GM23338 (cell line): ENCODE measurements around the gene MTERF4. TPM values are rescaled to one million over a fixed set of nuclear protein-coding genes. Genes with fewer than 3 reads are reported as not detected.

Experiments used
- ATAC-seq: fragments of 200-7000 bp; cut with Tn5 transposase; 3 replicates; pipeline ENCODE4 v1.9.1; 2020
- DNase-seq: peaks from one replicate; pipeline ENCODE4 v3.0.0-alpha.2; 2015; ENCODE audit warnings: low spot score
- H2AFZ ChIP-seq: fragments of 200-600 bp; sonication (generic); 2 replicates; pipeline ENCODE4 v1.8.0; 2016; ENCODE audit warnings: antibody characterized with exemption, mild to moderate bottlenecking, moderate library complexity
- H3F3A ChIP-seq: fragments of 200-600 bp; sonication (generic); replicated peaks from 2 replicates; pipeline ENCODE4 v1.8.0; 2017; ENCODE audit warnings: antibody characterized with exemption, mixed run types, low read depth
- H3K27ac ChIP-seq: fragments of 200-600 bp; sonication (generic); 2 replicates; pipeline ENCODE4 v1.6.1; 2016; ENCODE audit warnings: low read depth
- H3K27me3 ChIP-seq: fragments of 200-600 bp; sonication (generic); 2 replicates; pipeline ENCODE4 v1.8.0; 2016; ENCODE audit warnings: mild to moderate bottlenecking, mixed run types, moderate library complexity; ENCODE audit not compliant: insufficient read depth
- H3K36me3 ChIP-seq: fragments of 200-600 bp; sonication (generic); 2 replicates; pipeline ENCODE4 v1.8.0; 2016; ENCODE audit warnings: mild to moderate bottlenecking; ENCODE audit not compliant: insufficient read depth
- H3K4me1 ChIP-seq: fragments of 200-600 bp; sonication (generic); 2 replicates; pipeline ENCODE4 v1.8.0; 2016; ENCODE audit warnings: mild to moderate bottlenecking, moderate library complexity; ENCODE audit not compliant: insufficient read depth
- H3K4me2 ChIP-seq: fragments of 200-600 bp; sonication (generic); 2 replicates; pipeline ENCODE4 v1.7.1; 2017; ENCODE audit warnings: mixed run types
- H3K4me3 ChIP-seq: fragments of 200-600 bp; sonication (generic); 2 replicates; pipeline ENCODE4 v1.6.1; 2016; ENCODE audit warnings: mixed run types
- H3K79me2 ChIP-seq: fragments of 200-600 bp; sonication (generic); replicated peaks from 2 replicates; pipeline ENCODE4 v1.8.0; 2017; ENCODE audit warnings: mild to moderate bottlenecking; ENCODE audit not compliant: insufficient read depth
- H3K9me2 ChIP-seq: fragments of 200-600 bp; sonication (generic); 2 replicates; pipeline ENCODE4 v1.8.0; 2017; ENCODE audit not compliant: insufficient read depth
- H4K20me1 ChIP-seq: fragments of 200-600 bp; sonication (generic); replicated peaks from 2 replicates; pipeline ENCODE4 v1.8.0; 2017; ENCODE audit warnings: mild to moderate bottlenecking; ENCODE audit not compliant: insufficient read depth
- H3K27ac Mint-ChIP-seq: 2 replicates; pipeline ENCODE4 v1.8.0; 2020; ENCODE audit warnings: inconsistent platforms, mild to moderate bottlenecking, moderate library complexity, mixed read lengths
- H3K27me3 Mint-ChIP-seq: 3 replicates; pipeline ENCODE4 v1.8.0; 2022; ENCODE audit warnings: low read depth, mild to moderate bottlenecking, moderate library complexity, mixed read lengths, inconsistent platforms; ENCODE audit not compliant: insufficient read depth, poor library complexity
- H3K36me3 Mint-ChIP-seq: 3 replicates; pipeline ENCODE4 v1.8.0; 2021; ENCODE audit warnings: low read depth, mild to moderate bottlenecking, inconsistent platforms, moderate library complexity, mixed read lengths
- H3K4me1 Mint-ChIP-seq: 3 replicates; pipeline ENCODE4 v1.8.0; 2020; ENCODE audit warnings: mild to moderate bottlenecking, inconsistent platforms, mixed read lengths
- H3K4me3 Mint-ChIP-seq: 3 replicates; pipeline ENCODE4 v1.8.0; 2021; ENCODE audit warnings: moderate library complexity, mild to moderate bottlenecking, inconsistent platforms, mixed read lengths
- H3K9me3 Mint-ChIP-seq: 3 replicates; pipeline ENCODE4 v1.8.0; 2020; ENCODE audit warnings: moderate library complexity, mild to moderate bottlenecking, inconsistent platforms, mixed read lengths
- CREB1 ChIP-seq: fragments of 250-450 bp; sonication (Bioruptor Pico); IDR thresholded peaks from 2 replicates; pipeline ENCODE4 v1.5.0; 2020; ENCODE audit warnings: low read depth, mild to moderate bottlenecking, moderate library complexity
- JUNB ChIP-seq: IDR thresholded peaks from one replicate; pipeline ENCODE4 v1.6.1; 2016; ENCODE audit warnings: antibody characterized with exemption; ENCODE audit not compliant: unreplicated experiment
- NANOG ChIP-seq: IDR thresholded peaks from 2 replicates; pipeline ENCODE4 v1.6.1; 2016; ENCODE audit warnings: antibody characterized with exemption, borderline replicate concordance
- POLR2AphosphoS5 ChIP-seq: IDR thresholded peaks from 2 replicates; pipeline ENCODE4 v1.6.1; 2016; ENCODE audit warnings: antibody characterized with exemption, low read depth
- ZNF114 ChIP-seq: fragments of 250-450 bp; sonication (Bioruptor Pico); IDR thresholded peaks from 2 replicates; pipeline ENCODE4 v1.5.0; 2020; ENCODE audit warnings: mild to moderate bottlenecking, moderate library complexity
- ZNF331 ChIP-seq: fragments of 250-450 bp; sonication (Bioruptor Pico); IDR thresholded peaks from 2 replicates; pipeline ENCODE4 v1.5.0; 2020; ENCODE audit warnings: low read depth, mild to moderate bottlenecking, moderate library complexity
- polyA plus RNA-seq: library from polyadenylated mRNA; unstranded; fragments of >200 nt; fragmentation: Nextera tagmentation; extraction: Ambion mirVana; gene quantifications from 2 replicates; pipeline ENCODE4 v1.2.1, GENCODE V29; 2016
- total RNA-seq: library from RNA; depleted of rRNA; stranded (reverse); fragments of >200 nt; shearing (Covaris generic); gene quantifications from 2 replicates; pipeline ENCODE4 v1.2.3, GENCODE V29; 2014
- TF ChIP-seq, protein P1 (sequence below): fragments of 250-450 bp; sonication (Bioruptor Pico); IDR thresholded peaks from 2 replicates; pipeline ENCODE4 v1.5.0; 2020; ENCODE audit warnings: mild to moderate bottlenecking, moderate library complexity
- TF ChIP-seq, protein P2 (sequence below), 2 experiments: fragments of 200-600 bp in 1 of 2; sonication (generic) in 1 of 2; conservative IDR thresholded peaks; 2 replicates each; pipeline versions ENCODE4 v1.5.1 to v1.6.1; 2016 to 2017; ENCODE audit warnings: antibody characterized with exemption in 2 of 2, low read depth in 2 of 2, mild to moderate bottlenecking in 2 of 2, moderate library complexity in 1 of 2

The MTERF4 gene
- total and polyA plus RNA-seq, 2 experiments from 2014 or later = 15.3 to 63.6 TPM

DNA sequence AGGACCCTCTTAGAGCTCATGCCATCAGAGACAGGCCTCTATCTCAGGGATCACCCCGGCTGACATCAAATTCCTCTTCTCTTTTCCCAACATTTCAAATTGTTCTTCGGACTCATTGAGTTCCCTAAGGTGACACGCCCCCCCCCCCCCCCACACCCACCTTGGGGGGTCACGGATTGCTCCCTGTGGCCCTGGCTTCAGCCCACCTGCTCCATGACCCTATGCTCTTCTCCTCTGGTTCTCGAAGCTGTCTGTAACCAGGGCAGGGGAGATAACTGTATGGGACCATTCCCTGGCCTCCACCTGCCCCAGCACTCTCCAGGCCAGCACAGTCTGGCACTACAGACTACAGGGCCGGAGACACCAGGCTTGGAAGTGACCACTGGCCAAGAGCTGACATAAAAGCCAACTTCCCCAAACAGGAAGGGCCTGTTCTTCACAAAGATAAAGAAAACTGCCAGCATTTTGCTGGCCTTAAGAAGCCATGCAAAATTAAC, 7.1 kb downstream of the MTERF4 start (continued):
- TF ChIP-seq, protein P1, sequence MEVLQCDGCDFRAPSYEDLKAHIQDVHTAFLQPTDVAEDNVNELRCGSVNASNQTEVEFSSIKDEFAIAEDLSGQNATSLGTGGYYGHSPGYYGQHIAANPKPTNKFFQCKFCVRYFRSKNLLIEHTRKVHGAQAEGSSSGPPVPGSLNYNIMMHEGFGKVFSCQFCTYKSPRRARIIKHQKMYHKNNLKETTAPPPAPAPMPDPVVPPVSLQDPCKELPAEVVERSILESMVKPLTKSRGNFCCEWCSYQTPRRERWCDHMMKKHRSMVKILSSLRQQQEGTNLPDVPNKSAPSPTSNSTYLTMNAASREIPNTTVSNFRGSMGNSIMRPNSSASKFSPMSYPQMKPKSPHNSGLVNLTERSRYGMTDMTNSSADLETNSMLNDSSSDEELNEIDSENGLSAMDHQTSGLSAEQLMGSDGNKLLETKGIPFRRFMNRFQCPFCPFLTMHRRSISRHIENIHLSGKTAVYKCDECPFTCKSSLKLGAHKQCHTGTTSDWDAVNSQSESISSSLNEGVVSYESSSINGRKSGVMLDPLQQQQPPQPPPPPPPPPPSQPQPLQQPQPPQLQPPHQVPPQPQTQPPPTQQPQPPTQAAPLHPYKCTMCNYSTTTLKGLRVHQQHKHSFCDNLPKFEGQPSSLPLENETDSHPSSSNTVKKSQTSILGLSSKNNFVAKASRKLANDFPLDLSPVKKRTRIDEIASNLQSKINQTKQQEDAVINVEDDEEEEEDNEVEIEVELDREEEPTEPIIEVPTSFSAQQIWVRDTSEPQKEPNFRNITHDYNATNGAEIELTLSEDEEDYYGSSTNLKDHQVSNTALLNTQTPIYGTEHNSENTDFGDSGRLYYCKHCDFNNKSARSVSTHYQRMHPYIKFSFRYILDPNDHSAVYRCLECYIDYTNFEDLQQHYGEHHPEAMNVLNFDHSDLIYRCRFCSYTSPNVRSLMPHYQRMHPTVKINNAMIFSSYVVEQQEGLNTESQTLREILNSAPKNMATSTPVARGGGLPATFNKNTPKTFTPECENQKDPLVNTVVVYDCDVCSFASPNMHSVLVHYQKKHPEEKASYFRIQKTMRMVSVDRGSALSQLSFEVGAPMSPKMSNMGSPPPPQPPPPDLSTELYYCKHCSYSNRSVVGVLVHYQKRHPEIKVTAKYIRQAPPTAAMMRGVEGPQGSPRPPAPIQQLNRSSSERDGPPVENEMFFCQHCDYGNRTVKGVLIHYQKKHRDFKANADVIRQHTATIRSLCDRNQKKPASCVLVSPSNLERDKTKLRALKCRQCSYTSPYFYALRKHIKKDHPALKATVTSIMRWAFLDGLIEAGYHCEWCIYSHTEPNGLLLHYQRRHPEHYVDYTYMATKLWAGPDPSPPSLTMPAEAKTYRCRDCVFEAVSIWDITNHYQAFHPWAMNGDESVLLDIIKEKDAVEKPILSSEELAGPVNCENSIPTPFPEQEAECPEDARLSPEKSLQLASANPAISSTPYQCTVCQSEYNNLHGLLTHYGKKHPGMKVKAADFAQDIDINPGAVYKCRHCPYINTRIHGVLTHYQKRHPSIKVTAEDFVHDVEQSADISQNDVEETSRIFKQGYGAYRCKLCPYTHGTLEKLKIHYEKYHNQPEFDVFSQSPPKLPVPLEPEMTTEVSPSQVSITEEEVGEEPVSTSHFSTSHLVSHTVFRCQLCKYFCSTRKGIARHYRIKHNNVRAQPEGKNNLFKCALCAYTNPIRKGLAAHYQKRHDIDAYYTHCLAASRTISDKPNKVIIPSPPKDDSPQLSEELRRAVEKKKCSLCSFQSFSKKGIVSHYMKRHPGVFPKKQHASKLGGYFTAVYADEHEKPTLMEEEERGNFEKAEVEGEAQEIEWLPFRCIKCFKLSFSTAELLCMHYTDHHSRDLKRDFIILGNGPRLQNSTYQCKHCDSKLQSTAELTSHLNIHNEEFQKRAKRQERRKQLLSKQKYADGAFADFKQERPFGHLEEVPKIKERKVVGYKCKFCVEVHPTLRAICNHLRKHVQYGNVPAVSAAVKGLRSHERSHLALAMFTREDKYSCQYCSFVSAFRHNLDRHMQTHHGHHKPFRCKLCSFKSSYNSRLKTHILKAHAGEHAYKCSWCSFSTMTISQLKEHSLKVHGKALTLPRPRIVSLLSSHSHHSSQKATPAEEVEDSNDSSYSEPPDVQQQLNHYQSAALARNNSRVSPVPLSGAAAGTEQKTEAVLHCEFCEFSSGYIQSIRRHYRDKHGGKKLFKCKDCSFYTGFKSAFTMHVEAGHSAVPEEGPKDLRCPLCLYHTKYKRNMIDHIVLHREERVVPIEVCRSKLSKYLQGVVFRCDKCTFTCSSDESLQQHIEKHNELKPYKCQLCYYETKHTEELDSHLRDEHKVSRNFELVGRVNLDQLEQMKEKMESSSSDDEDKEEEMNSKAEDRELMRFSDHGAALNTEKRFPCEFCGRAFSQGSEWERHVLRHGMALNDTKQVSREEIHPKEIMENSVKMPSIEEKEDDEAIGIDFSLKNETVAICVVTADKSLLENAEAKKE = no peak
- TF ChIP-seq, protein P2, sequence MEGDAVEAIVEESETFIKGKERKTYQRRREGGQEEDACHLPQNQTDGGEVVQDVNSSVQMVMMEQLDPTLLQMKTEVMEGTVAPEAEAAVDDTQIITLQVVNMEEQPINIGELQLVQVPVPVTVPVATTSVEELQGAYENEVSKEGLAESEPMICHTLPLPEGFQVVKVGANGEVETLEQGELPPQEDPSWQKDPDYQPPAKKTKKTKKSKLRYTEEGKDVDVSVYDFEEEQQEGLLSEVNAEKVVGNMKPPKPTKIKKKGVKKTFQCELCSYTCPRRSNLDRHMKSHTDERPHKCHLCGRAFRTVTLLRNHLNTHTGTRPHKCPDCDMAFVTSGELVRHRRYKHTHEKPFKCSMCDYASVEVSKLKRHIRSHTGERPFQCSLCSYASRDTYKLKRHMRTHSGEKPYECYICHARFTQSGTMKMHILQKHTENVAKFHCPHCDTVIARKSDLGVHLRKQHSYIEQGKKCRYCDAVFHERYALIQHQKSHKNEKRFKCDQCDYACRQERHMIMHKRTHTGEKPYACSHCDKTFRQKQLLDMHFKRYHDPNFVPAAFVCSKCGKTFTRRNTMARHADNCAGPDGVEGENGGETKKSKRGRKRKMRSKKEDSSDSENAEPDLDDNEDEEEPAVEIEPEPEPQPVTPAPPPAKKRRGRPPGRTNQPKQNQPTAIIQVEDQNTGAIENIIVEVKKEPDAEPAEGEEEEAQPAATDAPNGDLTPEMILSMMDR (conservative IDR thresholded peaks at IDR 0.05; ENCODE audit: low read depth in 2 of 2) = no peak
- no peak for TF ChIP-seq ZNF114 (CRISPR knock-in tag)
- TF ChIP-seq CREB1 (CRISPR knock-in tag) = no peak
- TF ChIP-seq JUNB = no peak
- no peak for TF ChIP-seq POLR2AphosphoS5
- TF ChIP-seq NANOG = no peak

DNA sequence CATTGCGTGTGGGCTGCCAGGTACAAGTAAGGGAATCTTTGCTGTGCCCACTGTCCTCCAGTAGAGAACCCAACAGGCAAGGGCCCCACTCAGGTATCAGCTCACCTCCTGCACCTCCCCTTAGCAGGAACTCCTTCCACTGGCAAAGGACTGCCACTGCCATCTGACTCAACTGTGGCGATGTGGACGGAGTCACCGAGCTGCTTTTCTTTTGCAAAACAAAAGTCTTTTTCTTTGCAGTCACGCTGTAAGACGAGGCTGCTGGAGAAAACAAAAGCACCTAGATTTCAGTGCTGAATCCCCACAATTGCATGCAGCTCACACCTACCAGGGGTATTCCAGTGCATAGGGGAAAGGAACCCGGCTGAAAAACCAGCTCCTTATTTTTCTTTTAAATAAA, 7.9 kb downstream of the MTERF4 start:
- no peak overlapping the region for H3K27ac Mint-ChIP-seq
- Histone ChIP-seq H3K4me2 (peak overlapping the region; percentile 35), H3K36me3 (peaks cover 24% of the 10 kb centered on the region), H3K79me2 (peaks cover 31% of the 10 kb centered on the region), H3K27me3 (no peaks in the 10 kb centered on the region), H3K4me3 (no peak overlapping the region), H2AFZ (no peak overlapping the region), H3K9me2 (no peaks in the 10 kb centered on the region), H3K27ac (peak overlapping the region; percentile 69), H4K20me1 (peaks cover 29% of the 10 kb centered on the region), H3F3A (no peaks in the 10 kb centered on the region), H3K4me1 (peaks cover 11% of the 10 kb centered on the region; the same call in 1 of the 2 replicates)
- peaks cover 9% of the 10 kb centered on the region for H3K27me3 Mint-ChIP-seq
- peak; percentile 50 for DNase-seq
- H3K9me3 Mint-ChIP-seq = no peaks in the 10 kb centered on the region
- no peak overlapping the region for H3K4me3 Mint-ChIP-seq
- ATAC-seq = peak; percentile 86
- peaks cover 13% of the 10 kb centered on the region for H3K4me1 Mint-ChIP-seq
- peaks cover 56% of the 10 kb centered on the region for H3K36me3 Mint-ChIP-seq
- TF ChIP-seq CREB1 (CRISPR knock-in tag) (no peak), ZNF331 (CRISPR knock-in tag) (no peak), NANOG (no peak), JUNB (no peak)
- TF ChIP-seq, protein P1 = no peak
